PFSK-1 (cell line): ENCODE measurements around the gene EHD1.

Source experiments
- FOXP2 ChIP-seq: optimal IDR thresholded peaks from 2 replicates; pipeline ENCODE3; 2011; ENCODE audit warnings: borderline replicate concordance, control low read depth, inconsistent platforms; ENCODE audit not compliant: insufficient read depth; ENCODE audit errors: extremely low read length, extremely low read depth
- POLR2AphosphoS5 ChIP-seq: IDR thresholded peaks from 2 replicates; pipeline ENCODE4 v1.6.1; 2012; ENCODE audit warnings: low read depth, mild to moderate bottlenecking, control low read depth, low read length, moderate library complexity
- SIN3A ChIP-seq: IDR thresholded peaks from 2 replicates; pipeline ENCODE4 v1.6.1; 2012; ENCODE audit warnings: mild to moderate bottlenecking, low read length, moderate library complexity, borderline replicate concordance; ENCODE audit not compliant: insufficient read depth
- TAF1 ChIP-seq: IDR thresholded peaks from 2 replicates; pipeline ENCODE4 v1.6.1; 2012; ENCODE audit warnings: low read length, control low read depth, borderline replicate concordance; ENCODE audit not compliant: insufficient read depth
- TF ChIP-seq, protein P1 (sequence below), 2 experiments: IDR thresholded peaks; 2 replicates each; pipeline versions ENCODE4 v1.6.1 to v1.8.0; 2011 to 2012; ENCODE audit warnings: low read depth in 2 of 2, low read length in 2 of 2, control low read depth in 1 of 2, inconsistent platforms in 1 of 2, mild to moderate bottlenecking in 1 of 2, moderate library complexity in 1 of 2; ENCODE audit not compliant: insufficient read depth in 1 of 2

Gene EHD1

DNA sequence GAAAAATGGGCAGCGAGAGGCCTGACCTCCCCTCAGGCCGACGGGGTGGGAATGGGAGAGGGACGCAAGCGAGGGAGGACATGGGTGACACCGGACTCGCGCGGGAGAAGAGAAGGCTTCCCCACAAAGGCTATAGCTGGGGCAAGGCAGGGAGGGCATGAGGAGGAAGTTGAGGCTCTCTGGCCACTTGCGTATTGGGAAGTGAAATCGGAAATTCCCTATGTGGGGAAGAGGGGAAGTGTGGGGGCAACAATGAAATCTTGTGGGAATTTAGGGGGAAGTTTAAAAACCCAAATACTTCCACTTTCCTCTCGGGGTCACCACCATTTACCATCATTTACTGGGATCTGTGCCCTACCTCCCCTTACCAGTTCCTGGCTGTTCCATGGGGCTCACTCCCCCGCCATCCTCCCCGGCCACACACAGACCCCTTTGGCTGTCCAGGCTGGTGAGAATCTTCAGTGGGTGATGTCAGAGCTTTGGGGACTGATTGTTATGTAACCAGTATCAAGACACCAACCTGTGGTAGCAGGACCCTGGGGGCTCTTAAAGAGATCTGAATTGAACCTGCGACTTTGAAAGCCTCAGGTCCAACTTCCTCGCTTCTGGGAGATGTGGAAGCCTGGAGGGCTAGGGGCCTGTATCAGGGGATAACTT lies 951 bp upstream of the EHD1 start:
- TF ChIP-seq FOXP2 (no peak), POLR2AphosphoS5 (no peak), SIN3A (no peak), TAF1 (no peak)
- TF ChIP-seq, protein P1, sequence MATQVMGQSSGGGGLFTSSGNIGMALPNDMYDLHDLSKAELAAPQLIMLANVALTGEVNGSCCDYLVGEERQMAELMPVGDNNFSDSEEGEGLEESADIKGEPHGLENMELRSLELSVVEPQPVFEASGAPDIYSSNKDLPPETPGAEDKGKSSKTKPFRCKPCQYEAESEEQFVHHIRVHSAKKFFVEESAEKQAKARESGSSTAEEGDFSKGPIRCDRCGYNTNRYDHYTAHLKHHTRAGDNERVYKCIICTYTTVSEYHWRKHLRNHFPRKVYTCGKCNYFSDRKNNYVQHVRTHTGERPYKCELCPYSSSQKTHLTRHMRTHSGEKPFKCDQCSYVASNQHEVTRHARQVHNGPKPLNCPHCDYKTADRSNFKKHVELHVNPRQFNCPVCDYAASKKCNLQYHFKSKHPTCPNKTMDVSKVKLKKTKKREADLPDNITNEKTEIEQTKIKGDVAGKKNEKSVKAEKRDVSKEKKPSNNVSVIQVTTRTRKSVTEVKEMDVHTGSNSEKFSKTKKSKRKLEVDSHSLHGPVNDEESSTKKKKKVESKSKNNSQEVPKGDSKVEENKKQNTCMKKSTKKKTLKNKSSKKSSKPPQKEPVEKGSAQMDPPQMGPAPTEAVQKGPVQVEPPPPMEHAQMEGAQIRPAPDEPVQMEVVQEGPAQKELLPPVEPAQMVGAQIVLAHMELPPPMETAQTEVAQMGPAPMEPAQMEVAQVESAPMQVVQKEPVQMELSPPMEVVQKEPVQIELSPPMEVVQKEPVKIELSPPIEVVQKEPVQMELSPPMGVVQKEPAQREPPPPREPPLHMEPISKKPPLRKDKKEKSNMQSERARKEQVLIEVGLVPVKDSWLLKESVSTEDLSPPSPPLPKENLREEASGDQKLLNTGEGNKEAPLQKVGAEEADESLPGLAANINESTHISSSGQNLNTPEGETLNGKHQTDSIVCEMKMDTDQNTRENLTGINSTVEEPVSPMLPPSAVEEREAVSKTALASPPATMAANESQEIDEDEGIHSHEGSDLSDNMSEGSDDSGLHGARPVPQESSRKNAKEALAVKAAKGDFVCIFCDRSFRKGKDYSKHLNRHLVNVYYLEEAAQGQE (IDR thresholded peaks at IDR 0.05; ENCODE audit: insufficient read depth in 1 of 2, low read depth in 2 of 2, low read length in 2 of 2), result no peak

DNA sequence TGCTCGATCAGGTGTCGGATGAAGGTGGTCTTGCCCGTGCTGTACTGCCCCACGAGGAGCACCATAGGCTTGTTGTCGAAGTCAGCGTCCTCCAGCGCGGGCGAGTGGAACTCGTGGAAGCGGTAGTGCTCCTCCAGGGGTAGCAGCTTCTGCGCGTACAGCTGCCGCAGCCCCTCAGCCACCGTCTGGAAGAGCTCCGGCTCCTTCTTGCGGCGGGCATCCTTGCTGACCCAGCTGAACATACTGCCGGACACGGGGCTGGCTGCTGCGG lies 263 bp downstream of the EHD1 start:
- TF ChIP-seq POLR2AphosphoS5 (no peak), TAF1 (no peak)

DNA sequence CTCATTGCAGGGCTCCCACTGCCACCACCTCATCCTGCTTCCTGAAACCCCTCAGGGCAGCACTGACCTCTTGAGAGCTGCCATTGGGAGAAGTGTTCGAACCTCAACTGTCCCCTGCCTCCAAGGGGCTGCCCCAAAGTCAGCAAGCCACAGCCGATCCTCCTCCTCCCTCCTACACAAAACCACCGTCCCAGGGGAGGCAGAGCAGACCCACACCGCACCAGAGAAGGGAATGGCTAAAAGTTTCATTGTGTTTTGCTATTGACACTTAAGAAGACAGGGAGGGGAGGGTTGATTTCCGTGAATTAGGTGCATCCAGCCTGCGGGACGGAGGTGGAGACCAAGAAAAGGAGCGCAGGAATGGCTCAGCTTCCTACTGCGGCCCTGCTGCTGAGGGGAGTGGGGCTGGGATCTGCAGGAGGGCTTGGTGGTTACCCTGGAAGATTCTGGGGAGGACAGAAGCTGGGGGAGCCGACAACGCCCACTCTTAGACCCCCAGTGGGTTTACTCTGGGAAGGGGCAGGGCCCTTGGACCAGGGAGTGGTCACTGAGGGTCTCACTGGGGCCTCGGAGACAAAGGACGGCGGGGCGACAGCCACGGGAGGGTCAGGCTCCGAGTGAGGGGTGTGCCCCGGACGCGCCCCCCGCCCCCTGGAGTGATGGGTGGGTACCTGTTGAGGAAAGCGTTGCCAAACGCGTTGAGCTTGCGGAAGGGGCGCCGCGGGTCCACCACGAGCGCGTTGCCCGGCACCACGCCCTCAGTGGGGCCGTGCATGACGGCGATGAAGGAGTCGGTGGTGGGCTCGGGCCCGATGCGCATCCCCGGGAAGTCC lies 815 bp downstream of the EHD1 start:
- TF ChIP-seq FOXP2, result no peak
- TF ChIP-seq SIN3A, result no peak
- TF ChIP-seq, protein P1 (IDR thresholded peaks at IDR 0.05; ENCODE audit: insufficient read depth in 1 of 2, low read depth in 2 of 2, low read length in 2 of 2), result no peak
- TF ChIP-seq POLR2AphosphoS5, result no peak
- no peak for TF ChIP-seq TAF1

DNA sequence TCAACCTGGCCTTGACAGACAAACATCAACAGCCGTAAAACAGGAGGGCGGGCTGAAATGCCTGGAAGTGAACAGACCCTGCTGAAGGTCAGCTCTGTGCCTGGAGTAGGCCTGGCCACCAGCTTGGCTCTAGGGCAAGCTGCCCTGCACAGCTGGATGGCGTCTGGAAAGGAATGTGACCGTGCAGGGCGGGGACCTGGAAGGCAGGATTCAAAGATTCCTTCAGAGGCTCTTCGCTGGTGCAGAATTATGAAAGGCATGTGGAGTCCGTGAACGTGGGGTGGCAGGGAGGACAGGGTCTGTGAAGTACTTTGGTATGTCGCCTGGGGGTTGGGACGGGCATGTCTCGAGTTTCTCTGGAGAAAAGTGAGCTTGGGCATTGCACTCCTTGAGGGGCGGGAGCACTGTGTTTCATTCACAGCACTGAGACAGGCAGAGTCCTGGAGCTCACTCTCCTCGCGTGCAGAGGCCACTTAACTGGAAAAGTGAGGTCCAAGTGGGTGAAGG lies 1.5 kb downstream of the EHD1 start:
- TF ChIP-seq FOXP2 (no peak), POLR2AphosphoS5 (no peak), SIN3A (no peak)
- TF ChIP-seq, protein P1 (IDR thresholded peaks at IDR 0.05; ENCODE audit: insufficient read depth in 1 of 2, low read depth in 2 of 2, low read length in 2 of 2), result no peak

DNA sequence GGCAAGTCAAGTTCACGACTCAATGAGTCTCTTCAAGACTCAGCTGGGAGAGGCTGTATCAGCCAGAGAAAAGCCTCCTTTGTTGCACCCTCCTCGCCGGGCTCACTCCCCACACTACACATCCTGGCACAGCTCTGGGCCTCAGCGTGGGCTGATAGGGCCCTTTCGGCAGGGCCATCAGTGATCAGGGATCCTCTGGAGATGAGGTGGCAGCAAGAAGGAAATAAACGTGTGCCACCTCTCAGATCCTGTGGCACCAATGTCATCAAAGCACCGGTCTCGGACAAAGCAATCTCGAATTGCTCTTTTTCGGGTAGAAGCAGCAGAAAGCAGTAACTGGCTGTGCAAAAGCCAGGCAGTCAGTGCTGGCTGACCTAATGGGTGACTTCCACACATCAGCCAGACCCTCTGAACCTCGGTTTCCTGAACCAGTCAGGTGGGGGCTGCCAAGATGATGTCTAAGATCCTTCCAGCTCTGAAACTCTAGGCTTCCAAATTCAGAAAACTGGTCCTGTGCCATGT lies 2.1 kb downstream of the EHD1 start:
- no peak for TF ChIP-seq TAF1
- TF ChIP-seq, protein P1 (IDR thresholded peaks at IDR 0.05; ENCODE audit: insufficient read depth in 1 of 2, low read depth in 2 of 2, low read length in 2 of 2), result no peak
- no peak for TF ChIP-seq POLR2AphosphoS5
- TF ChIP-seq FOXP2, result no peak
- TF ChIP-seq SIN3A, result no peak
